HCT116 (cell line): ENCODE results near the gene IDUA.

Source experiments
- CEBPB ChIP-seq: IDR thresholded peaks from 2 replicates; pipeline ENCODE4 v1.6.1; 2012; ENCODE audit warnings: low read depth
- EZH2 ChIP-seq: fragments of 200-600 bp; sonication (generic); IDR thresholded peaks from 2 replicates; pipeline ENCODE4 v1.6.1; 2017; ENCODE audit warnings: antibody characterized with exemption, mixed run types
- EZH2phosphoT487 ChIP-seq: fragments of 200-600 bp; IDR thresholded peaks from 2 replicates; pipeline ENCODE4 v1.6.1; 2018; ENCODE audit warnings: antibody characterized with exemption, borderline replicate concordance
- FOSL1 ChIP-seq: IDR thresholded peaks from 2 replicates; pipeline ENCODE4 v1.6.1; 2012; ENCODE audit warnings: low read depth
- POLR2A ChIP-seq: IDR thresholded peaks from 2 replicates; pipeline ENCODE4 v1.7.0; 2011; ENCODE audit warnings: borderline replicate concordance; ENCODE audit not compliant: insufficient read depth, insufficient read length; ENCODE audit errors: extremely low read depth
- POLR2AphosphoS5 ChIP-seq: IDR thresholded peaks from 2 replicates; pipeline ENCODE4 v1.6.1; 2011; ENCODE audit warnings: mild to moderate bottlenecking, low read depth, low read length, moderate library complexity
- SP1 ChIP-seq: IDR thresholded peaks from 2 replicates; pipeline ENCODE4 v1.6.1; 2012; ENCODE audit warnings: low read depth
- TF ChIP-seq, protein P1 (sequence below), 3 experiments: fragments of 200-600 bp in 1 of 3; sonication (generic) in 1 of 3; IDR thresholded peaks in 2 of 3; conservative IDR thresholded peaks in 1 of 3; 2 replicates each; pipeline ENCODE4 v1.5.1; 2012 to 2017; ENCODE audit warnings: low read depth in 2 of 3, low read length in 2 of 3, antibody characterized with exemption in 1 of 3, borderline replicate concordance in 1 of 3, control low read depth in 1 of 3, mild to moderate bottlenecking in 1 of 3, mixed read lengths in 1 of 3, mixed run types in 1 of 3, moderate library complexity in 1 of 3; ENCODE audit not compliant: insufficient read depth in 1 of 3
- TF ChIP-seq, protein P2 (sequence below): IDR thresholded peaks from 2 replicates; pipeline ENCODE4 v1.6.1; 2012

DNA sequence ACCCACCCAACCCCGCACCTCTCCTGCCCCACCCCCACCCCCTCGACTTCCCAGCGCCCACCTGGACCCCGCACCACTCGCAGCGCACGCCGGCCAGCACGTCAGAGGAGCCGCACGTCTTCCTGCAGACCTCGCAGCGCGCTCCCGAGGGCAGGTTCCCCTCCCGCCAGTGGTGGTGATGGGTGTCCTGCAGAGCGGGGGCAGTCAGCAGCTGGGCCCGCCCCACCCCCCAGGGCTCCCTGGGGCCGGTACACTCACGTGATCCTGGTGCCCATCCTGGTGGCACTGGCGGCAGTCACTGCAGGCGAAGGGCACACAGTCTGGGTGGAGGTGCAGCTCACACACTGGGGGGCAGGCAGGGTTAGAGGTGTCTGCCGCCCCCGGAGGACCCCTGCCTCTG is 18.6 kb upstream of the IDUA start:
- TF ChIP-seq POLR2A (no peak), EZH2phosphoT487 (no peak), CEBPB (no peak), EZH2 (no peak), FOSL1 (no peak), POLR2AphosphoS5 (no peak), SP1 (no peak)
- TF ChIP-seq, protein P1, sequence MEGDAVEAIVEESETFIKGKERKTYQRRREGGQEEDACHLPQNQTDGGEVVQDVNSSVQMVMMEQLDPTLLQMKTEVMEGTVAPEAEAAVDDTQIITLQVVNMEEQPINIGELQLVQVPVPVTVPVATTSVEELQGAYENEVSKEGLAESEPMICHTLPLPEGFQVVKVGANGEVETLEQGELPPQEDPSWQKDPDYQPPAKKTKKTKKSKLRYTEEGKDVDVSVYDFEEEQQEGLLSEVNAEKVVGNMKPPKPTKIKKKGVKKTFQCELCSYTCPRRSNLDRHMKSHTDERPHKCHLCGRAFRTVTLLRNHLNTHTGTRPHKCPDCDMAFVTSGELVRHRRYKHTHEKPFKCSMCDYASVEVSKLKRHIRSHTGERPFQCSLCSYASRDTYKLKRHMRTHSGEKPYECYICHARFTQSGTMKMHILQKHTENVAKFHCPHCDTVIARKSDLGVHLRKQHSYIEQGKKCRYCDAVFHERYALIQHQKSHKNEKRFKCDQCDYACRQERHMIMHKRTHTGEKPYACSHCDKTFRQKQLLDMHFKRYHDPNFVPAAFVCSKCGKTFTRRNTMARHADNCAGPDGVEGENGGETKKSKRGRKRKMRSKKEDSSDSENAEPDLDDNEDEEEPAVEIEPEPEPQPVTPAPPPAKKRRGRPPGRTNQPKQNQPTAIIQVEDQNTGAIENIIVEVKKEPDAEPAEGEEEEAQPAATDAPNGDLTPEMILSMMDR (IDR thresholded peaks at IDR 0.05 in 2 of 3, conservative IDR thresholded peaks at IDR 0.05 in 1 of 3; ENCODE audit: borderline replicate concordance in 1 of 3, insufficient read depth in 1 of 3, low read depth in 2 of 3, low read length in 2 of 3), result no peak
- TF ChIP-seq, protein P2, sequence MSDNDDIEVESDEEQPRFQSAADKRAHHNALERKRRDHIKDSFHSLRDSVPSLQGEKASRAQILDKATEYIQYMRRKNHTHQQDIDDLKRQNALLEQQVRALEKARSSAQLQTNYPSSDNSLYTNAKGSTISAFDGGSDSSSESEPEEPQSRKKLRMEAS, result no peak
